NT2/D1 (cell line): Measurements from ENCODE around the gene SYNE2.

Source experiments
- YY1 ChIP-seq: IDR thresholded peaks from 2 replicates; pipeline ENCODE4 v1.6.1; 2011; ENCODE audit not compliant: insufficient read length, insufficient read depth
- ZNF274 ChIP-seq: IDR thresholded peaks from 2 replicates; pipeline ENCODE4 v1.6.1; 2011; ENCODE audit warnings: mild to moderate bottlenecking, low read depth, low read length

GRCh38 chr14:63923422-63923752, 70.6 kb downstream of the SYNE2 start:
- TF ChIP-seq YY1 = no peak
- no peak for TF ChIP-seq ZNF274
